ENCODE measurements around the gene ALG14.

DNA sequence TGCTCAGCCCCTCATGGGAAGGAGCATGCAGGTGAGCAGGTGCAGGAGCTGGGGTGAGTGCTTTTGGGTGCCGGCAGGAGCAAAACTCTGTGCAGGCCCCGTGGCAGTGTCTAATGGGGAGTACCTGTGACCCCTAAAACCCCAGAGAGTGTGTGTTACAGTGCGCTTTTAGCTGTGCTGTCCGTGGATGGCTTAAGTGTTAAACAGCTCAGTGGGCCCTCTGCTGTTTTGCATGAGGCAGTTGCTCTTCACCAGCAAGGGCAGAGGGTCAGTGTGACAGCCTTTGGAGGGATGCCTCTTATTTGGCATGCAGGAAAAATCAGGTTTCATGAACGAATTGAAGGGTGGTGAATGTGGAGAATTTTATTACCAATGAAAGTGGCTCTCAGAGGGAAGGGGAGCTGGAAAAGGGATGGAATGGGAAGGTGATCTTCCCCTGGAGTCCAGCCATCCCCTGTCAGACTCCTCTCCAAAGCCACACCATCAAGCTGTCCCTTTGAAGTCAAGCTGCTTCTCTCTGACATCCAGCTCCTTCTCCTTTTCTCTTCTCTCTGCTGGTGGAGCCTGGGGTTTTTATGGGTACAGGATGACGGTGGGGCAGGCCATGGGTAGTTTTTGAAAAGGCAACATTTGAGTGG, 17.0 kb upstream of the ALG14 start:
- TF ChIP-seq CTCF (IDR thresholded peaks at IDR 0.05; ENCODE audit: low read depth, low read length, poor library complexity, severe bottlenecking), result no peak
- no peak for TF ChIP-seq EZH2phosphoT487 (IDR thresholded peaks at IDR 0.05; ENCODE audit: borderline replicate concordance, low read length)

Data from DOHH2 (cell line).